Cerebellar cortex (tissue), 1 donor: ENCODE measurements around the gene SLC12A9.
"Not testable (repeated sequence)": the region's sequence is repeated elsewhere in the genome, so short reads cannot be mapped to it uniquely, and the experiment has no call there.

Experiments used
- DNase-seq: peaks from one replicate; pipeline ENCODE4 v3.0.0-alpha.2; 2015; ENCODE audit warnings: low spot score

The SLC12A9 gene, protein sequence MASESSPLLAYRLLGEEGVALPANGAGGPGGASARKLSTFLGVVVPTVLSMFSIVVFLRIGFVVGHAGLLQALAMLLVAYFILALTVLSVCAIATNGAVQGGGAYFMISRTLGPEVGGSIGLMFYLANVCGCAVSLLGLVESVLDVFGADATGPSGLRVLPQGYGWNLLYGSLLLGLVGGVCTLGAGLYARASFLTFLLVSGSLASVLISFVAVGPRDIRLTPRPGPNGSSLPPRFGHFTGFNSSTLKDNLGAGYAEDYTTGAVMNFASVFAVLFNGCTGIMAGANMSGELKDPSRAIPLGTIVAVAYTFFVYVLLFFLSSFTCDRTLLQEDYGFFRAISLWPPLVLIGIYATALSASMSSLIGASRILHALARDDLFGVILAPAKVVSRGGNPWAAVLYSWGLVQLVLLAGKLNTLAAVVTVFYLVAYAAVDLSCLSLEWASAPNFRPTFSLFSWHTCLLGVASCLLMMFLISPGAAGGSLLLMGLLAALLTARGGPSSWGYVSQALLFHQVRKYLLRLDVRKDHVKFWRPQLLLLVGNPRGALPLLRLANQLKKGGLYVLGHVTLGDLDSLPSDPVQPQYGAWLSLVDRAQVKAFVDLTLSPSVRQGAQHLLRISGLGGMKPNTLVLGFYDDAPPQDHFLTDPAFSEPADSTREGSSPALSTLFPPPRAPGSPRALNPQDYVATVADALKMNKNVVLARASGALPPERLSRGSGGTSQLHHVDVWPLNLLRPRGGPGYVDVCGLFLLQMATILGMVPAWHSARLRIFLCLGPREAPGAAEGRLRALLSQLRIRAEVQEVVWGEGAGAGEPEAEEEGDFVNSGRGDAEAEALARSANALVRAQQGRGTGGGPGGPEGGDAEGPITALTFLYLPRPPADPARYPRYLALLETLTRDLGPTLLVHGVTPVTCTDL

DNA sequence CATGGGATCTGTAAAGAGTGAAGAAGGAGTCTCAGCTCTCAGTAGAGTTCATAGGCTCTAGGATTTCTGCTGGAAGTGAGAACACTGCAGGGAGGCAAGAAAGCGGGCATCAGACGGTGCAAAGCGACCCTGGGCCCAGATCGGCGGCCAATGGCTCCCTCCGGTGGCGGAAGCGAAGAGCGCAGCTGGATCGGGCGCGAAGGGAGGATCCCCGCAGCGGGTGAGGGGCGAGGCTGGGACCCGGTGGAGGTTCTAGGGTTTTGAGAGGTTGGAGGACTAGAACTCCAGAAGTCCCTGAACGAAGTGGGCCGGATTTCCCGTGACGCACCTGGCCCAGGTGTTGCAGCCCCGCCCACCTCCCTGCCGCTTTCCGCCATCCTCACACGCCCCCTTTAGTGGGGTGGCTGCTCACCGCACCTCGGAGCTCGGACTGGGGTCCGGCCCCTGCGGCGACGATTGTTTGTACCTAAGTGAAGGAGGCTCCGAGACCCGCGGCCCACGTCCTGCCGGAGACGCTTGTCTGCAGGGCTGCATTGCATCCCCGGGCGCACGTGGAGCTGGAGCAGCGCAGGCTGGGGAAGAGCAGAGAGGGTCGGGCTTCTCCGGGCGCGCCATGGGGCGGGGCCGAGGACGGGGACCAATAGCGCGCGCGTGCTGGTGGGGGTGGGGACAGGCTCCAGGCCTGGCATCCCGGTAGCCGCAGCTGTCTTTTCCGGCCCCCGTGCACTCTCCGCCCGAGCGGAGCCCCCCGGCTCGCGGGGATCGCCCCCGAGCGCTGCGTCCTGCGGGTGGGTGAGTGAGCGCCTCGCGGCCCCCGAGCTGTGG lies at the start of gene SLC12A9:
Gene SLC12A9 (plus strand): TSS at position 666 of the 825 bp plus-strand sequence. CDS start 1,485 bp downstream, outside the sequence.
- DNase-seq, result peak; percentile 85

DNA sequence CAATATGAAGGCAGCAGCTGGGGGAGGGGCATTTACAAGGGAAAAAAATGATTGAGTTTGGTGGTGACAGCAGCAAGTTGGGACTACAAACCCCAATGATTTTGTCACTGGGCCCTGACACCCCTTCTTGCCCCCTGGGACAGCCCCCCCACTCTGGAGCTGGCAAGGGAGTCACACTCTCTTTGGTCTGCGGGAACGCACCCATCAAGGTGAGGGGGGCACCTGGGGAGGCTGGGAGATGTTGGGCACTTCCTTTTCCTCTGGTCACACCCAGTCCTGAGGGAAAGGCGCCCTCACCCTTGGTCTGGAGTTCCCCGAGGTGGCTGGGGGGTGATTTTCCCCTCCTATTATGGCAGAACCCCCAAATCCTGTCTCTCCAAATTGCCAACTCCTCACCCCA lies 49.6 kb upstream of the SLC12A9 start:
- no peak for DNase-seq

DNA sequence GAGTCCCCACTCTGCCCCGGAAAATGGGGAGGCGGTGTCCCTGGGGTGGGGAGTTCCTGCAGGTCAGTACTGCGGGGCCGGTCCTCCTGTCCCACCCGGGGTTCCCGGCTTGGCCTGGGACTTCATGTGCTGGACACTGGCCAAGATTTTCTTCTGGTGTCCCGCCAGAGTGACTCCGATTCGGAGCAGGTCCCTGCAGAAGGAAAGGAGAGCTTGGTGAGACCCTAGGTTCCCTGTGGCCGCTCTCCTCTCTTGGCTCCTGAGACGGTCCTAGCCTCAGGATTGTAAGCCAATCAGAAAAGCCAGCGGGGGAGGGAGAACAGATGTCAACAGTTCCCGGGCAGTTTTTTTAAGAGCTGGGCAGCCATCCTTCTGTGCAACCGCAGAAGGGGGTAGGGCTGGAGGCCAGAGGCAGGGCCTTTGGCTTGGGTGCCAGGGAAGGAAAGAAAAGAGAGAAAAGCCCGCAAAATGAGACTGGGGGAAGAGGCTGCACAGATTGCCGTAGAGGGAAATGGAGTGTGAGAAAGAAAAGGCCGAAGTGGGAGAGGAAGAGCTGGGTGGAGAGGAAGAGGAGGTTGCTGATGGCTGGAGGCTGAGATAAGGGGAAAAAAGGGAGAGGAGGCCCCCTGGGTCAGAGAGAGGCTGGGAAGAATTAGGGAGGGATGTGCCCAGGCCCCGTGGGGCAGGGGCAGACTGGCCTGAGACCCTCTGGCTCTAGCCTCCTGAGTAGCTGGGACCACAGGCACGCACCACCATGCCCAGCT lies 48.9 kb upstream of the SLC12A9 start:
- peak; percentile 81 for DNase-seq

DNA sequence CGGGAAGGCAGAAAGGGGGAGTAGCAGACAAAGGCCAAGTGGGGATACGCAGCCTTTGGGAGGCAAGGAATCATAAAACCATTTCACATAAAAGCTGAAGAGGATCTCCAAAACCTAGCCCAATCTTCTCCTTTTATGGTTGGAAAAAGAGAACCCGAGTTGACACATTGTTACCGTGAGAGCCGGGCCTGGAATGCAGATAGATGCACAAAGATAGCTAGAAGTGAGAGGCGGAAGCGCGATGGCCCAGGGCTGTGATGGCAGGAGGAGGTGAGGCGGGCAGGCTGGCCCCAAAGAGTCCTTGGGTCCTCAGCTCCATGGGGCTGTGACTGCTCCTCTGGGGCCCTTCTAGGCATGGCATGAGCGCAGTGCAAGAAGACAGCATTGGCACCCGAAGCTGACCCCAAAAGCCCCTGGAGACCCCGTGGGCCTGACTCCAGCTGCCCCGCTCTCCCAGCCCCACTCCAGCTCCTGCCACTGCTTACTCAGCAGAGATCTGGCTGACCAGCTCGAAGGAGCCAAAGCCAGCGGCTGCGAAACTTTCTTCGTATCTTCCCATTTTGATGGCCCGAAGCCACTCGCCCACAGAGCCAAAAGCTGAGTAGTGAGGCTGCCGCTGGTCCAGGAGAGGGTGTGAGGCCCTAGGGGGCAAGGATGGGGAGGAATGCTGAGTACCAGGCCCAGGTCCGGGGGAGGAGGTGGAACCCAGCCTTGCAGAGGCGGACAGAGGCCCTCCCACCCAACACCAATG lies 47.7 kb upstream of the SLC12A9 start:
- no peak for DNase-seq

DNA sequence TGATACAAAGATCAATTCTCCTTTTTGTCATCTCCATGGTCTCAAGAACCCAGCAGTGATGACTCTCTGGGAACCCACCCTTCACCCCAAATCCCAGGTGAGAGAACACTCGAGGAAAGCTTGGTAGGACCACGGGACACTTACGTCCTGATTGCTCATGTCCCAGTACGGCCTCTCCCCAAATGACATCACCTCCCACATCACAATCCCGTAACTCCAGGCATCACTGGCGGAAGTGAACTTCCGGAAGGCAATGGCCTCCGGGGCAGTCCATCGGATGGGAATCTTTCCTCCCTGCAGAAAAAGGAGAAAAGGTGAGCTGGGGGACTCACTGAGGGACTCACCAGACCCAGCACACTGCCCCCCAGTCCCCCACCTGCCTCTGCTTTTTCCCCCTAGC lies 46.2 kb upstream of the SLC12A9 start:
- DNase-seq, result no peak

DNA sequence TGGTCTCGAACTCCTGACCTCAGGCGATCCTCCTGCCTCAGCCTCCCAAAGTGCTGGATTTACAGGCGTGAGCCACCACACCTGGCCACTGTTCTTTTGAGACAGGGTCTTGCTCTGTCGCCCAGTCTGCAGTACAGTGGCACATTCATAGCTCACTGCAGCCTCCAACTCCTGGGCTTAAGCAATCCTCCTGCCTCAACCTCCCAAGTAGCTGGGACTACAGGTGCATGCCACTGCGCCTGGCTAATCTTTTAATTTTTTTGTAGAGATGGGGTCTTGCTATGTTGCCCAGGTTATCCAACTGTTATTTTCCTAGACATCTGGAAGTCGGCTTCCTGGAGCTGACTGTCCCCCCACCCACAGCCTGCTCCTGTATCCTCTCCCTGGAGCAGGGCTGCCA lies 45.6 kb upstream of the SLC12A9 start:
- not testable (repeated sequence) for DNase-seq

DNA sequence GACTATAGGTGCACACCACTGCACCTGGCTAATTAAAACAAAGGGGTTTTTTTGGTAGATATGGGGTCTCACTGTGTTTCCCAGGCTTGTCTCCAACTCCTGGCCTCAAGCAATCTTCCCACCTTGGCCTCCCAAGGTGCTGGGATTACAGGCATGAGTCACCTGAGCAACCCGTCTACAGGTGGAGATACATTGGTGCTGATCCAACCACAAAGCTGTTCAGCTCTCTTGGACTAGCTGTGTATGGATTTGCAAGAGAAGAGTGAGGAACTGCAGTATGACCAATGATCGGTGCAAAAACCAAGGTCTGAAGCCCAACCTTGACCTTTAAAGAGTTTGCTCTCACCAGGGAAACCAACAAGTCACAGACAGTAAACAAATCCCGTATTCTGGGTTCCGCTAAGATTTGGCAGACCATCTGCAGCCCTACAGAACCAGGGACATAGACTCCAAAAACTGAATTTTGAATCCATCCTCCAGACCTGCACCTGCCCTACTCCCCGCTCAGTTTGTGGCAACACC lies 44.1 kb upstream of the SLC12A9 start:
- DNase-seq, result no peak

DNA sequence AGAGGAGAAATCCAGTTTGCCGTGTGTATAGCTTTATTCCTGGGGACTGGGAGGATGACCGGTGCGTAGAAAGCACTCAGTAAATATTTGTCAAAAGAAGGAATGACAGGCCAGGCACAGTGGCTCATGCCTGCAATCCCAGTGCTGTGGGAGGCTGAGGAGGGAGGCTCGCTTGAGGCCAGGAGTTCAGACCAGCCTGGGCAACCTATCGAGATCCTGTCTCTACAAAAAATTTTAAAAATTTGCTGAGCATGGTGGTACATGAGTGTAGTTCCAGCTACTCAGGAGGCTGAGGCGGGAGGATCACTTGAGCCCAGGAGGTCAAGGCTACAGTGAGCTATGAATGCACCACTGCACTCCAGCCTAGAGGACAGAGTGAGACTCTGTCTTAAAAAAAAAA lies 41.0 kb upstream of the SLC12A9 start:
- no peak for DNase-seq

DNA sequence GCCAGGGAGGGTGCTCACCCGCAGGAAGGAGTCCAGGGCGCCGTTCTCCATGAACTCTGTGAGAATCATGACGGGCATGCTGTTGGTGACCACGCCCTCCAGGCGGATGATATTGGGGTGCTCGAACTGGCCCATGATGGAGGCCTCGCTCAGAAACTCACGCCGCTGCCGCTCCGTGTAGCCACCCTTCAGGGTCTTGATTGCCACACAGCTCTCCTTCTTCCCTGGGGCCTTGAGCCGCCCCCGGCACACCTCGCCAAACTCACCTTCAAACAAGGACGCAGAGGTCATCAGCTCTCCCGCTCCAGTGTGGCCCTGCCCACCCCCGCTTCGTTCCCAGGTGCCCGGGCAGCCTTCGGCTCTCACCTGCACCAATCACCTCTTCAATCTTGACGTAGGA lies 39.8 kb upstream of the SLC12A9 start:
- DNase-seq, result no peak

DNA sequence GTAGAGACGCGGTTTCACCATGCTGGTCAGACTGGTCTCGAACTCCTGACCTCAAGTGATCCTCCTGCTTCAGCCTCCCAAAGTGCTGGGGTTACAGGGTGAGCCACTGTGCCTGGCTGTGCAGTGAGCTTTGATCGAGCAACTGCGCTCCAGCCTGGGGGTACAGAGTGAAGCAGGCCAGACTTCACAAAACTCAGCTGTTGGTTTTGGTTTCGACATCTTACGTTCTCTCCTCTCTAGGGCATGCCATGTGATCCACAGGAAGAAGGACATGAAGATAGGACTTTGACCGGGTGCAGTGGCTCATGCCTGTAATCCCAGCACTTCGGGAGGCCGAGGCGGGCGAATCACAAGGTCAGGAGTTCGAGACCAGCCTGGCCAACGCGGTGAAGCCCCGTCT lies 36.0 kb upstream of the SLC12A9 start:
- DNase-seq, result not testable (repeated sequence)

DNA sequence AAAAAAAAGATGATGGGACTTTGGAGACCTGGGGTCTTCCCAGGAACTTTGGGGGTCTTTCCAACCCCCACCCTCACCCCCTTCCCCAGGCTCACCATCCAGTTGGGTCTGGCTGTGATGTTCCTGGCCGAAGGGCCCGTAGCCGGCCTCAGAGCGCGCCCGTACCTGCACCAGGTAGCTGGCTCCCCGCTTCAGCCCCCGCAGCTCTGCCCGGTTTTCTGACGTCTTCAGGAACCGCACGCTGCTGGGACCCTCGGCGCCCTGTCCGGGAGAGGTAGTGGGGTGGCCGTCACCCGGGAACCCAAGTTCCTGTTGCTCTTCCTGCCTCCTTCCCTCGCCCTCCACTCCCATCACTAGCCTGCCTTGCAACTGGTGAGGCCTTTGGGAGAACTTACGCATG lies 35.4 kb upstream of the SLC12A9 start:
- DNase-seq, result no peak

DNA sequence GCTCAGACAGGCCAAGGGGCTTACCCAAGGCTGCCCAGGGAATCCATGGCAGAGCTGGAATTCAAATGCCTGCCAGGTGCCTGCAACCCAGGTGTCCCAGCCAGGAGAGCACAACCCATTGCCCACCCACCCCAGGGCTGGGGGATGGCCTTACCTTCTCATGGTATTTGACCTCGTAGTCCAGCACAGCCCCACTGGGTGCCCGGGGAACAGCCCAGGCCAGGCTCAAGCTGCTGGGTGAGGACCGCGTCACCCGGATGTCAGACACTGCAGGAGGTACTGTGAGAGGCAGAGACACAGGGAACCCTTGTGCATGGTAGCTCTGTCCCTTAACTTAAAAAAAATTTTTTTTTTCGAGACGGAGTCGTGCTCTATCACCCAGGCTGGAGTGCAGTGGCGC lies 34.1 kb upstream of the SLC12A9 start:
- no peak for DNase-seq

DNA sequence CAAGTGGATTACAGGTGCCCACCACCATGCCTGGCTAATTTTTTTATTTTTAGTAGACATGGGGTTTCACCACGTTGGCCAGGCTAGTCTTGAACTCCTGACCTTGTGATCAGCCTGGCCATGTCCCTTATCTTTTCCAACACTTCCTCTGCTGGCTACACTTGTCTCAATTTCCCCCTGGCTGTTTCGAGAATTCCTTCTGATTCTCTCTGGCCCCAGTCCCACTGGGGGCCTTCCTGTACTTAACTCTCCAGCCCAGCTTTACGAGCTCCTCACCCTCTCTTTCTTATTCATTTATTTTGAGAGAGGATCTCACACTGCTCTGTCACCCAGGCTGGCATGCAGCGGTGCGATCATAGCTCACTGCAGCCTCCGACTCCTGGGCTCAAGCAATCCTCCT lies 33.7 kb upstream of the SLC12A9 start:
- no peak for DNase-seq

DNA sequence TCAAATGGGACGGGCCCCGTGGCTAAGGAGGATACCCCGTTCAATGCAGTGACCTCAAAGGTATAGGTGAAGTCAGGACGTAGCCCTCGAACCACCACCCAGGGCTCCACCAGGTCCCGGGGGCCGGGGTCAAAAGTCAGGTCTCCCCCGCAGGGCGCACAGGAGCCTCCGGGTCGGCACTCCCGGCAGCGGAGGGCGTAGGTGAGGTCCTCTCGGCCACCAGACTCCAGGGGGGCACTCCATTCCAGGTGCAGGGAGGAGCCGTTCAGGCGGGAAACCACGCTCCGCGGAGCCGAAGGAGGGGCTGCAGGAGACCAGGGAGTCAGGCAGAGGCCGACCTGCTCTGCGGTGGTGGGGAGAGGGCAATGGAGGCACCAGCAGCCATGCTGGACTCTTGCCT lies 32.9 kb upstream of the SLC12A9 start:
- DNase-seq, result no peak

DNA sequence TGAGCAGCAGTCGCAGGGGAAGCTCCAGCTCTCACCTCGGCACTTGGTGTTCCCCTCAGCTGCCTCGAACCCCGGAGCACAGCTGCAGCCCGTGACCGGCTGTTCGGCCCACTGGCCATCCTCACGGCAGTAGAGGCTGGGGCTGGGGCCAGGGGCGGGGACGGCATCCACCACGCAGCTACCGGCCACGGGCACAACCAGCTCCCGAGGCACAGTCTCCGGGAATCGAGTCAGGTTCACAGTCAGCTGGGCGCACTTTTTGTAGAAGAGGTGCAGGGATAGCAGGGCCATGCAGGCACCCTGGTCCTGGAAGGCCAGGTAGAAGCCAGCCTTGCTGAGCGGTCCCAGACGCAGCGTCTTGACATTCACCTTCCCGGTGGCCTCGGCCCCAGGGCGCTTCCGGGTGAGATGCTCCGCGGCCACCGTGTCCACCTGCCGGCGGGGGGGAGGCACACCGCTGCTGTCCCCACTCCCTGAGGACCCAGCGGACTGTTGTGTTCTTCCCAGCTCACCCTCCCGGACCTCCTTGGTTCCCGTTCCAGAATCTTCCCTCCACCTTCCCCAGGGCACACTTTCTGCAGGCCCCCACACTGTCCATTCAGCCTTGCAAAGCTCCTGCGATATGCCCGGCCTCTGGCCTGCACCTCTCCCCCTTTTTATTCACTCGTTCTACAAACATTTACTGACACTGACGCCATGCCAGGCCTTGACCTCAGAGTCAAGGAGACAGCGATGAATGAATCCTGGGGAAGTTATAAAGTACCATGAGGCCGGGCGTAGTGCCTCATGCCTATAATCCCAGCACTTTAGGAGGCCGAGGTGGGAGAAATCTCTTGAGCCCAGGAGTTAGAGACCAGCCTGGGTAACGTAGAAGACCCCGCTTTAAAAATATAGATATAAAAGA lies 30.0 kb upstream of the SLC12A9 start:
- no peak for DNase-seq

DNA sequence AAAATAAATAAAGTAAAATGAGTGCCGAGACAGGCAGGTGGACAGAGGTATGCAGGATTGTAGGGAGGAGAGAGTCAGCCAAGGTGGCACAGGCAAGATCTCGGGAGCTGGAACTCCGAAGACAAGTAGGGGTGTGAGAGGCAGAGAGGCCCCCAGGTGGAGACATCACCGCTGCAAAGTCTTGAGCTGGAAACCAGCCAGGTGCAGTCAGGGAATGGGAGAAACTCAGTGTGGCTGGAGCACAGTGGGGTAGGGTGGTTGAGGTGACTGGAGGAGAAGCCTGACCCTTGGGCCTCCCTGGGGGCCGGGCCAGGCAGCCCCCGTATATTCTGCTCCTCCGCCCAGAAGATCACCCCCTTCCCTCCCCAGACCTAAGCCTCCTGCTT lies 29.4 kb upstream of the SLC12A9 start:
- DNase-seq, result no peak

DNA sequence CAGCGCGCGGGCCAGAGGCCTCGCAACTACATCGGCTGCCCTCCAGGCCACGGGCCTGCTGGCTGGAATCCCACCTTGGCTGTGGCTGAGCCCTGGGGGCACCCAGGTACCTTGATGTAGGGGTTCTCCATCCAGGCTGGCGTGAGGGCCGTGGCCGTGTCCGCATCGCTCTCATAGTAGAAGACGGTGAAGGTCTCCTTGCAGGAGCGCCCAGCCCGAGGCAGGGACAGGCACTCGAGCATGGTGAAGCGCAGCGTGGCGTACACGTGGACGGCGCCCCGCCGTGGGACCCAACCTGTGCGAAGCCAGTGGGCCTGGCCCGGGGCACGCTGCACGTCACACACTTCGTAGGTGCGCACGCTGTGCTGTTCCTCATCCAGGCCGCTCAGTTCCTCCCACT lies 29.0 kb upstream of the SLC12A9 start:
- DNase-seq, result no peak

DNA sequence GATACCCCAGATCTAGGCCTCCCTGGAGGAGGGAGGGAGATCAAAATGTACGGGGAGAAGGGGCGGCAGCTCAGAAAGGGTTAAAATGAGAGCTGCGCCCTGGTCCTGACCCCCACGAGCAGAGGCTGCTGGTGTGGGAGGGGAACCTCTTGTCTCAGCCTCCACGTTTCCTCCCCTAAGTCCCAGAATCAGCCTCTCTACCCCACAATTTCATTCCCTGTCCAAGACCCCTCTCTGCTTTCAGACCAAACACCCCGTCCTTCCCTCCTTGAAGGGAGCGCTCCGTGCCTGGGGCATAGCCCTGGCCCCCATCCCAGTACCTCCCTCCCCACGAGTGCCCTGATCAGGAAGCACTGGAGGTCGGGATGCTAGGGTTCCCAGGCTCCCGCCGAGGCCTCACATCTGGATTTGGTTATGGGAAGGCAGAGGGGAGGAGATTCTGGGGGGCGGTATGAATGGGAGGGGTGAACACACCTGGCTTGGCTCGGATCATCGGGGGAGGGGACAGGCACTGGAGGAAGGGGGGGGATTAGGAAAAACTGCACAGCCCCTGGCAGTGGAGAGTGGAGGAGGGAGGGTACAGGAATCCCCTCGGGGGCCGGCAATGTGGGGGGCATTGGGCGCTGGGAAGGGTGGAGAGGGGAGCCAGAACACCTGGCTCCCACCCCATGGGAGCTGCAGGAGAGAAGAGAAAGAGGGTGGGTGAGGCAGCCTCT lies 27.9 kb upstream of the SLC12A9 start:
- DNase-seq, result no peak

DNA sequence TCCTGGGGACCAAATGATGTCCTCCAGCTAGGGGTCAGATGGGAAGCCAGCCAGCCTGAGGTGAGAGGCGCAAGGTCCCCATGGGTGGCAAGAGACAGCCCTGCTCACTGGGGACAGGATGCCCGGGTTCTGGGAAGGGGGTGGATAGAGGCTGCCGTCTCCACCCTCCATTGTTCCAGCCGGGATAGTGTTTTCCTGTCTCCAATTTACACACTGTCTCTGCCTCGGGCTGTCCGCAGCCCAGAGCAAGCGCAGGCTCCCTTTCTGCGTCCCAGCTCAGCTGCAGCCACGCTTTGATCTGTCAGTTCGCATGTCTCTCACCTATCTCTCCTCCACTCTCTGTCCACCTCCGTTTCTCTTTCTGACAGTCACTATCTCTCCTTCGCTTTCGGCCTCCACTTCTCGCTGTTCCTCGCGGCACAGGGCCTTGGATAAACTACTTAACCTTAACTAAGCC lies 27.3 kb upstream of the SLC12A9 start:
- DNase-seq, result no peak
